RWPE2 (cell line): ENCODE results near the gene ALAS1.

Source experiments
- ATAC-seq: fragments of 200-7000 bp; cut with Tn5 transposase; 3 replicates; pipeline ENCODE4 v1.9.1; 2021; ENCODE audit warnings: low read depth
- DNase-seq: peaks from one replicate; pipeline ENCODE4 v3.0.0-alpha.2; 2020; ENCODE audit warnings: low spot score
- H3K27ac ChIP-seq: fragments of 450-650 bp; 2 replicates; pipeline ENCODE4 v1.5.1; 2017; ENCODE audit warnings: mild to moderate bottlenecking; ENCODE audit not compliant: poor library complexity, severe bottlenecking
- H3K27me3 ChIP-seq: fragments of 250-450 bp; sonication (Bioruptor Pico); 2 replicates; pipeline ENCODE4 v1.5.1; 2021; ENCODE audit warnings: mild to moderate bottlenecking, moderate library complexity; ENCODE audit not compliant: insufficient read depth, poor library complexity, severe bottlenecking
- H3K36me3 ChIP-seq: fragments of 250-450 bp; sonication (Bioruptor Pico); 2 replicates; pipeline ENCODE4 v1.5.1; 2020; ENCODE audit warnings: low read depth, mild to moderate bottlenecking, moderate library complexity
- H3K4me1 ChIP-seq: fragments of 250-450 bp; sonication (Bioruptor Pico); 2 replicates; pipeline ENCODE4 v1.5.1; 2021; ENCODE audit warnings: mild to moderate bottlenecking, moderate library complexity; ENCODE audit not compliant: insufficient read depth, poor library complexity, severe bottlenecking
- H3K4me3 ChIP-seq: fragments of 250-450 bp; sonication (Bioruptor Pico); 2 replicates; pipeline ENCODE4 v1.5.1; 2021; ENCODE audit warnings: mild to moderate bottlenecking, moderate library complexity; ENCODE audit not compliant: severe bottlenecking
- H3K9me3 ChIP-seq: fragments of 250-450 bp; sonication (Bioruptor Pico); 2 replicates; pipeline ENCODE4 v1.5.1; 2021; ENCODE audit warnings: mild to moderate bottlenecking, moderate library complexity; ENCODE audit not compliant: severe bottlenecking
- CTCF ChIP-seq: fragments of 450-650 bp; IDR thresholded peaks from one replicate; pipeline ENCODE4 v1.5.1; 2017; ENCODE audit warnings: mild to moderate bottlenecking, moderate library complexity; ENCODE audit not compliant: poor library complexity, severe bottlenecking

ALAS1 gene

GRCh38 chr3:52182196-52182595, 15.8 kb upstream of the ALAS1 start:
- no peak overlapping the region for H3K4me3 ChIP-seq
- H3K27ac ChIP-seq, result no peak overlapping the region
- ATAC-seq (no peak), DNase-seq (no peak)
- H3K9me3 ChIP-seq, result no peaks in the 10 kb centered on the region
- no peaks in the 10 kb centered on the region for H3K36me3 ChIP-seq
- no peaks in the 10 kb centered on the region for H3K27me3 ChIP-seq
- TF ChIP-seq CTCF, result no peak
- H3K4me1 ChIP-seq, result no peaks in the 10 kb centered on the region

GRCh38 chr3:52182691-52183090, 15.3 kb upstream of the ALAS1 start:
- Histone ChIP-seq H3K4me1 (no peaks in the 10 kb centered on the region), H3K9me3 (no peaks in the 10 kb centered on the region), H3K27me3 (no peaks in the 10 kb centered on the region), H3K27ac (no peak overlapping the region), H3K36me3 (no peaks in the 10 kb centered on the region), H3K4me3 (no peak overlapping the region)
- DNase-seq (no peak), ATAC-seq (no peak)
- TF ChIP-seq CTCF, result no peak

GRCh38 chr3:52183786-52184445, 14.0 kb upstream of the ALAS1 start:
- TF ChIP-seq CTCF, result no peak
- DNase-seq (no peak), ATAC-seq (no peak)
- no peaks in the 10 kb centered on the region for H3K9me3 ChIP-seq
- H3K27me3 ChIP-seq, result no peaks in the 10 kb centered on the region
- H3K4me3 ChIP-seq, result no peak overlapping the region
- H3K36me3 ChIP-seq, result no peaks in the 10 kb centered on the region
- no peaks in the 10 kb centered on the region for H3K4me1 ChIP-seq
- no peak overlapping the region for H3K27ac ChIP-seq

- ATAC-seq, result no peak
- no peaks in the 10 kb centered on the region for H3K36me3 ChIP-seq
- no peak overlapping the region for H3K27ac ChIP-seq
- no peaks in the 10 kb centered on the region for H3K4me1 ChIP-seq
- no peak for DNase-seq
- H3K27me3 ChIP-seq, result no peaks in the 10 kb centered on the region
- no peak for TF ChIP-seq CTCF
- H3K9me3 ChIP-seq, result no peaks in the 10 kb centered on the region
- no peak overlapping the region for H3K4me3 ChIP-seq
Measured at GRCh38 chr3:52184690-52185089, 13.3 kb upstream of the ALAS1 start.

GRCh38 chr3:52185311-52185710, 12.6 kb upstream of the ALAS1 start:
- Histone ChIP-seq H3K4me1 (no peaks in the 10 kb centered on the region), H3K4me3 (no peak overlapping the region), H3K27me3 (no peaks in the 10 kb centered on the region), H3K36me3 (no peaks in the 10 kb centered on the region), H3K9me3 (no peaks in the 10 kb centered on the region), H3K27ac (no peak overlapping the region)
- DNase-seq (no peak), ATAC-seq (no peak)
- TF ChIP-seq CTCF, result no peak
